Peyer's patch (tissue), 4 donors: ENCODE measurements around the gene PIH1D2.

Source experiments
- POLR2A ChIP-seq, 2 donors: fragments of 450-650 bp; IDR thresholded peaks; one replicate each; pipeline ENCODE4 v1.5.1; 2017; ENCODE audit warnings: antibody characterized with exemption in 2 of 2, mild to moderate bottlenecking in 2 of 2, moderate library complexity in 2 of 2
- TF ChIP-seq, protein P1 (sequence below), 6 experiments: fragments of 450-650 bp in 4 of 6; fragments of 200-600 bp in 2 of 6; sonication (generic) in 1 of 6; IDR thresholded peaks; one replicate each; pipeline ENCODE4 v1.5.1; 2017 to 2019; ENCODE audit warnings: antibody characterized with exemption in 6 of 6, mild to moderate bottlenecking in 3 of 6, moderate library complexity in 1 of 6

GRCh38 chr11:112025707-112026106, 48.1 kb downstream of the PIH1D2 start:
- TF ChIP-seq, protein P1, sequence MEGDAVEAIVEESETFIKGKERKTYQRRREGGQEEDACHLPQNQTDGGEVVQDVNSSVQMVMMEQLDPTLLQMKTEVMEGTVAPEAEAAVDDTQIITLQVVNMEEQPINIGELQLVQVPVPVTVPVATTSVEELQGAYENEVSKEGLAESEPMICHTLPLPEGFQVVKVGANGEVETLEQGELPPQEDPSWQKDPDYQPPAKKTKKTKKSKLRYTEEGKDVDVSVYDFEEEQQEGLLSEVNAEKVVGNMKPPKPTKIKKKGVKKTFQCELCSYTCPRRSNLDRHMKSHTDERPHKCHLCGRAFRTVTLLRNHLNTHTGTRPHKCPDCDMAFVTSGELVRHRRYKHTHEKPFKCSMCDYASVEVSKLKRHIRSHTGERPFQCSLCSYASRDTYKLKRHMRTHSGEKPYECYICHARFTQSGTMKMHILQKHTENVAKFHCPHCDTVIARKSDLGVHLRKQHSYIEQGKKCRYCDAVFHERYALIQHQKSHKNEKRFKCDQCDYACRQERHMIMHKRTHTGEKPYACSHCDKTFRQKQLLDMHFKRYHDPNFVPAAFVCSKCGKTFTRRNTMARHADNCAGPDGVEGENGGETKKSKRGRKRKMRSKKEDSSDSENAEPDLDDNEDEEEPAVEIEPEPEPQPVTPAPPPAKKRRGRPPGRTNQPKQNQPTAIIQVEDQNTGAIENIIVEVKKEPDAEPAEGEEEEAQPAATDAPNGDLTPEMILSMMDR (IDR thresholded peaks at IDR 0.05), result no peak
- no peak for TF ChIP-seq POLR2A (IDR thresholded peaks at IDR 0.05)
